NT2/D1 (cell line): ENCODE data around the gene CENPC.

Source experiments
- SUZ12 ChIP-seq: IDR thresholded peaks from 2 replicates; pipeline ENCODE4 v1.6.1; 2011; ENCODE audit not compliant: insufficient read length, insufficient read depth; ENCODE audit errors: extremely low read depth
- YY1 ChIP-seq: IDR thresholded peaks from 2 replicates; pipeline ENCODE4 v1.6.1; 2011; ENCODE audit not compliant: insufficient read length, insufficient read depth

DNA sequence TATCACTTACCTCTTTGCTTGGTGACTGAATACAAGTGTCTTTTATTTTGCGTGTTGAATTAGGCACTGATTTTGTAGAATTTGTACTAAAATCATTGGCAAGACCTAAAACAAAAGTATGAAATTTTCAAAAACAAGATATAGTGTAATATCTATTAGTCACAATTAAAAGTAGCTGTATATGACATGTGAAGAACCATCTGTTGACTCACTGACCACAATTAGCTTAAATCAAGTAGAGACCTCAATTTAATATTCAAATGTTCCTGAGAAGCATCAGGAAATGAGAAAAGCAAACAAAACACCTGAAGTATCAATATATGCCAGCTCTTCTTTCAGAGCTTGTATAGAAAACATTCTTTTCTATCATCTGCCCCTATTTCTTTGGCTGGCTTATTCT is 5.5 kb downstream of the CENPC start:
- TF ChIP-seq SUZ12 (no peak), YY1 (no peak)
